H9 (cell line): ENCODE results near the gene ENDOU. TPM values are rescaled to one million over a fixed set of nuclear protein-coding genes. Genes with fewer than 3 reads are reported as not detected.

Experiments used
- DNase-seq: peaks from one replicate; pipeline ENCODE4 v3.0.0-alpha.2; 2017
- H2AFZ ChIP-seq: one replicate; pipeline ENCODE4 v1.6.1; 2013; ENCODE audit warnings: mild to moderate bottlenecking, low read length, control low read depth, moderate library complexity
- H2AK5ac ChIP-seq: 2 replicates; pipeline ENCODE4 v1.6.1; 2013; ENCODE audit warnings: low read length, control low read depth, mixed read lengths; ENCODE audit not compliant: insufficient read length
- H2BK120ac ChIP-seq: one replicate; pipeline ENCODE4 v1.6.1; 2013; ENCODE audit warnings: low read depth, mild to moderate bottlenecking, low read length, control low read depth, inconsistent platforms; ENCODE audit not compliant: poor library complexity, severe bottlenecking
- H2BK12ac ChIP-seq: 2 replicates; pipeline ENCODE4 v1.6.1; 2013; ENCODE audit warnings: low read length, control low read depth, mixed read lengths, low read depth; ENCODE audit not compliant: insufficient read length
- H2BK15ac ChIP-seq: 2 replicates; pipeline ENCODE4 v1.6.1; 2013; ENCODE audit warnings: low read depth, low read length, control low read depth
- H2BK20ac ChIP-seq: one replicate; pipeline ENCODE4 v1.6.1; 2013; ENCODE audit warnings: low read depth, mild to moderate bottlenecking, low read length, control low read depth, inconsistent platforms; ENCODE audit not compliant: poor library complexity, severe bottlenecking
- H2BK5ac ChIP-seq: 2 replicates; pipeline ENCODE4 v1.6.1; 2013; ENCODE audit warnings: low read length, control low read depth, mixed read lengths; ENCODE audit not compliant: insufficient read length
- H3K14ac ChIP-seq: 2 replicates; pipeline ENCODE4 v1.6.1; 2013; ENCODE audit warnings: low read length, control low read depth; ENCODE audit not compliant: insufficient read depth
- H3K18ac ChIP-seq: 2 replicates; pipeline ENCODE4 v1.6.1; 2013; ENCODE audit warnings: low read depth, mild to moderate bottlenecking, mixed read lengths, low read length, control low read depth; ENCODE audit not compliant: insufficient read length
- H3K23ac ChIP-seq: 2 replicates; pipeline ENCODE4 v1.6.1; 2013; ENCODE audit warnings: low read length, control low read depth, mixed read lengths, low read depth; ENCODE audit not compliant: insufficient read length
- H3K23me2 ChIP-seq: 2 replicates; pipeline ENCODE4 v1.6.1; 2013; ENCODE audit warnings: low read depth, mild to moderate bottlenecking, mixed read lengths, low read length, control low read depth; ENCODE audit not compliant: insufficient read length, poor library complexity, severe bottlenecking
- H3K27ac ChIP-seq: 2 replicates; pipeline ENCODE4 v1.5.1; 2013; ENCODE audit warnings: low read length, control low read depth, mixed read lengths, low read depth; ENCODE audit not compliant: insufficient read length
- H3K27me3 ChIP-seq: 2 replicates; pipeline ENCODE4 v1.6.1; 2013; ENCODE audit warnings: low read length, control low read depth, inconsistent platforms; ENCODE audit not compliant: insufficient read depth
- H3K4ac ChIP-seq: 2 replicates; pipeline ENCODE4 v1.6.1; 2013; ENCODE audit warnings: low read depth, mild to moderate bottlenecking, control low read depth, inconsistent platforms, low read length, moderate library complexity
- H3K4me1 ChIP-seq: 2 replicates; pipeline ENCODE4 v1.6.1; 2013; ENCODE audit warnings: low read length, control low read depth, inconsistent platforms; ENCODE audit not compliant: insufficient read depth
- H3K4me2 ChIP-seq: 2 replicates; pipeline ENCODE4 v1.6.1; 2013; ENCODE audit warnings: low read length, control low read depth, mixed read lengths; ENCODE audit not compliant: insufficient read length, insufficient read depth
- H3K56ac ChIP-seq: 2 replicates; pipeline ENCODE4 v1.6.1; 2013; ENCODE audit warnings: low read depth, mild to moderate bottlenecking, mixed read lengths, low read length, control low read depth; ENCODE audit not compliant: insufficient read length
- H3K79me1 ChIP-seq: 2 replicates; pipeline ENCODE4 v1.6.1; 2013; ENCODE audit warnings: low read depth, mild to moderate bottlenecking, moderate library complexity, low read length, control low read depth, inconsistent platforms; ENCODE audit not compliant: insufficient read depth, poor library complexity, severe bottlenecking
- H3K79me2 ChIP-seq: 2 replicates; pipeline ENCODE4 v1.6.1; 2013; ENCODE audit warnings: low read length, control low read depth, inconsistent platforms; ENCODE audit not compliant: insufficient read depth
- H3K9ac ChIP-seq: 2 replicates; pipeline ENCODE4 v1.6.1; 2013; ENCODE audit warnings: low read length, control low read depth, mixed read lengths; ENCODE audit not compliant: insufficient read length; ENCODE audit errors: extremely low read depth
- H3K9me3 ChIP-seq: one replicate; pipeline ENCODE4 v1.6.1; 2013; ENCODE audit warnings: low read depth, low read length, inconsistent platforms; ENCODE audit not compliant: control insufficient read depth
- H3T11ph ChIP-seq: one replicate; pipeline ENCODE4 v1.6.1; 2013; ENCODE audit warnings: mild to moderate bottlenecking, low read length, control low read depth, inconsistent platforms
- H4K20me1 ChIP-seq: one replicate; pipeline ENCODE4 v1.6.1; 2013; ENCODE audit not compliant: control insufficient read depth, insufficient read length, insufficient read depth
- H4K5ac ChIP-seq: 2 replicates; pipeline ENCODE4 v1.6.1; 2013; ENCODE audit warnings: low read depth, mild to moderate bottlenecking, mixed read lengths, low read length, control low read depth; ENCODE audit not compliant: insufficient read length
- H4K8ac ChIP-seq: replicated peaks from 2 replicates; pipeline ENCODE4 v1.6.1; 2013; ENCODE audit warnings: low read length, control low read depth, mixed read lengths, low read depth; ENCODE audit not compliant: insufficient read length
- H4K91ac ChIP-seq: 2 replicates; pipeline ENCODE4 v1.6.1; 2013; ENCODE audit warnings: low read depth, mild to moderate bottlenecking, moderate library complexity, mixed read lengths, low read length, control low read depth; ENCODE audit not compliant: insufficient read length
- H3K27ac Mint-ChIP-seq, 3 experiments: 2 replicates in 2 of 3; 3 replicates in 1 of 3; pipeline ENCODE4 v1.8.0; 2020 to 2021; ENCODE audit warnings: mixed read lengths in 3 of 3, mild to moderate bottlenecking in 1 of 3, moderate library complexity in 1 of 3
- H3K27me3 Mint-ChIP-seq: 2 replicates; pipeline ENCODE4 v1.8.0; 2021; ENCODE audit warnings: low read depth, mild to moderate bottlenecking, moderate library complexity, mixed read lengths
- H3K36me3 Mint-ChIP-seq, 3 experiments: 2 replicates in 2 of 3; 3 replicates in 1 of 3; pipeline ENCODE4 v1.8.0; 2020 to 2021; ENCODE audit warnings: low read depth in 3 of 3, mixed read lengths in 3 of 3; ENCODE audit not compliant: insufficient read depth in 1 of 3
- H3K4me1 Mint-ChIP-seq, 2 experiments: 2 replicates each; pipeline ENCODE4 v1.8.0; 2020; ENCODE audit warnings: mixed read lengths in 2 of 2
- H3K4me3 Mint-ChIP-seq, 2 experiments: 2 replicates in 1 of 2; 3 replicates in 1 of 2; pipeline ENCODE4 v1.8.0; 2020 to 2021; ENCODE audit warnings: mild to moderate bottlenecking in 2 of 2, mixed read lengths in 2 of 2, moderate library complexity in 1 of 2
- H3K9me3 Mint-ChIP-seq, 2 experiments: 2 replicates in 1 of 2; 3 replicates in 1 of 2; pipeline ENCODE4 v1.8.0; 2020; ENCODE audit warnings: mild to moderate bottlenecking in 2 of 2, mixed read lengths in 2 of 2, moderate library complexity in 1 of 2
- WGBS: extraction: QIAGEN DNeasy Blood & Tissue Kit; methylation state at CpG from one replicate; pipeline ENCODE4 v1.1.7; 2013; ENCODE audit warnings: missing lambda C conversion rate, low lambda C conversion rate, mixed read lengths; ENCODE audit not compliant: insufficient read length; ENCODE audit errors: extremely low coverage; 5-methylcytosine and 5-hydroxymethylcytosine counted together
- total RNA-seq: library from RNA; stranded (reverse); gene quantifications from 2 replicates; pipeline ENCODE4 v1.2.1, GENCODE V29; 2021
- TF ChIP-seq, protein P1 (sequence below): fragments of 200-600 bp; sonication (generic); conservative IDR thresholded peaks from 3 replicates; pipeline ENCODE4 v1.8.0; 2021; ENCODE audit warnings: antibody characterized with exemption, mild to moderate bottlenecking

The ENDOU gene
- total RNA-seq, 1 experiment from 2014 or later, result not detected

DNA sequence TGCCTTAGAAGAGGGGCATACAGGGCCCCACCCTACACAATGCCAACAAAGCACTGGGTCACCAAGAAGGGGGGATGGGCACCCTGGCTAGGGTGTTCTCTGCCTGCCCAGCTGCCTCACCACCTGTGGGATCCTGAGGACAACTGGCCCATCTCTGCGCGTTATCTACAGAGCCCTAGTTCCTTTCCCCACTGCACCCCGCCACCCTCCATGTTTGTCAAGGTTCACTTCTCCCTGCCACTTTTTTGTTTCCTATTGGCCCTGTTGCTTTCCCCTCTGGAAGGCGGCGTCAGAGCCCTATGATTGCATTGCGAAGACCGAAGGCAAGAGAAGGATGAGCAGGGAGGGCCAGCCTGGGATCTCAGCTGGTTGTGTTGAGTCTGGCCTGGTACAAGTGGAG is 49.4 kb upstream of the ENDOU start:
- H3K27ac ChIP-seq, result no peak overlapping the region
- H3K14ac ChIP-seq, result no peak overlapping the region; the same call in 1 of the 2 replicates
- no peak overlapping the region for H2BK20ac ChIP-seq
- no peak overlapping the region for H2BK5ac ChIP-seq
- no peak overlapping the region for H3K4me2 ChIP-seq
- H2BK12ac ChIP-seq, result no peak overlapping the region
- H3K18ac ChIP-seq, result no peak overlapping the region
- no peak overlapping the region for H3K4ac ChIP-seq
- Mint-ChIP-seq H3K36me3 (peaks cover 0 to 1% (median 0%) of the 10 kb centered on the region in 3 experiments; a peak in 2 of 7 replicates), H3K27me3 (peaks cover 22% of the 10 kb centered on the region), H3K9me3 (no peaks in the 10 kb centered on the region), H3K27ac (no peak overlapping the region), H3K4me1 (peaks cover 28 to 41% of the 10 kb centered on the region in 2 experiments), H3K4me3 (peak overlapping the region in 1 of 2 experiments; percentile 9; a peak in 1 of 5 replicates)
- no peak overlapping the region for H3K56ac ChIP-seq
- no peaks in the 10 kb centered on the region for H3K9me3 ChIP-seq
- H2BK120ac ChIP-seq, result no peak overlapping the region
- no CpG with 5 or more reads among the region's 7 CpGs for WGBS
- H4K5ac ChIP-seq, result no peak overlapping the region
- H3K23me2 ChIP-seq, result peaks cover 6% of the 10 kb centered on the region
- no peaks in the 10 kb centered on the region for H3K79me1 ChIP-seq
- H4K91ac ChIP-seq, result no peak overlapping the region
- no peak overlapping the region for H4K8ac ChIP-seq
- H3K79me2 ChIP-seq, result no peaks in the 10 kb centered on the region
- no peaks in the 10 kb centered on the region for H3K27me3 ChIP-seq
- no peak overlapping the region for H3K9ac ChIP-seq
- no peak overlapping the region for H3K23ac ChIP-seq
- H3K4me1 ChIP-seq, result peaks cover 3% of the 10 kb centered on the region; the same call in 1 of the 2 replicates
- DNase-seq, result no peak
- no peak overlapping the region for H3T11ph ChIP-seq
- peaks cover 2% of the 10 kb centered on the region for H4K20me1 ChIP-seq
- H2BK15ac ChIP-seq, result no peak overlapping the region
- H2AK5ac ChIP-seq, result no peak overlapping the region
- TF ChIP-seq, protein P1, sequence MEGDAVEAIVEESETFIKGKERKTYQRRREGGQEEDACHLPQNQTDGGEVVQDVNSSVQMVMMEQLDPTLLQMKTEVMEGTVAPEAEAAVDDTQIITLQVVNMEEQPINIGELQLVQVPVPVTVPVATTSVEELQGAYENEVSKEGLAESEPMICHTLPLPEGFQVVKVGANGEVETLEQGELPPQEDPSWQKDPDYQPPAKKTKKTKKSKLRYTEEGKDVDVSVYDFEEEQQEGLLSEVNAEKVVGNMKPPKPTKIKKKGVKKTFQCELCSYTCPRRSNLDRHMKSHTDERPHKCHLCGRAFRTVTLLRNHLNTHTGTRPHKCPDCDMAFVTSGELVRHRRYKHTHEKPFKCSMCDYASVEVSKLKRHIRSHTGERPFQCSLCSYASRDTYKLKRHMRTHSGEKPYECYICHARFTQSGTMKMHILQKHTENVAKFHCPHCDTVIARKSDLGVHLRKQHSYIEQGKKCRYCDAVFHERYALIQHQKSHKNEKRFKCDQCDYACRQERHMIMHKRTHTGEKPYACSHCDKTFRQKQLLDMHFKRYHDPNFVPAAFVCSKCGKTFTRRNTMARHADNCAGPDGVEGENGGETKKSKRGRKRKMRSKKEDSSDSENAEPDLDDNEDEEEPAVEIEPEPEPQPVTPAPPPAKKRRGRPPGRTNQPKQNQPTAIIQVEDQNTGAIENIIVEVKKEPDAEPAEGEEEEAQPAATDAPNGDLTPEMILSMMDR, result no peak
- no peak overlapping the region for H2AFZ ChIP-seq
